HG03521 (cell line): ENCODE measurements around the gene ZSCAN23.
A peak's percentile ranks its signal among the peaks of the same experiment; 100 is the strongest.

Experiments used
- ATAC-seq: cut with Tn5 transposase; IDR thresholded peaks from one replicate; pipeline ENCODE4 v1.9.1; 2021; ENCODE audit warnings: mild to moderate bottlenecking, moderate library complexity; ENCODE audit not compliant: unreplicated experiment

ZSCAN23 gene

DNA sequence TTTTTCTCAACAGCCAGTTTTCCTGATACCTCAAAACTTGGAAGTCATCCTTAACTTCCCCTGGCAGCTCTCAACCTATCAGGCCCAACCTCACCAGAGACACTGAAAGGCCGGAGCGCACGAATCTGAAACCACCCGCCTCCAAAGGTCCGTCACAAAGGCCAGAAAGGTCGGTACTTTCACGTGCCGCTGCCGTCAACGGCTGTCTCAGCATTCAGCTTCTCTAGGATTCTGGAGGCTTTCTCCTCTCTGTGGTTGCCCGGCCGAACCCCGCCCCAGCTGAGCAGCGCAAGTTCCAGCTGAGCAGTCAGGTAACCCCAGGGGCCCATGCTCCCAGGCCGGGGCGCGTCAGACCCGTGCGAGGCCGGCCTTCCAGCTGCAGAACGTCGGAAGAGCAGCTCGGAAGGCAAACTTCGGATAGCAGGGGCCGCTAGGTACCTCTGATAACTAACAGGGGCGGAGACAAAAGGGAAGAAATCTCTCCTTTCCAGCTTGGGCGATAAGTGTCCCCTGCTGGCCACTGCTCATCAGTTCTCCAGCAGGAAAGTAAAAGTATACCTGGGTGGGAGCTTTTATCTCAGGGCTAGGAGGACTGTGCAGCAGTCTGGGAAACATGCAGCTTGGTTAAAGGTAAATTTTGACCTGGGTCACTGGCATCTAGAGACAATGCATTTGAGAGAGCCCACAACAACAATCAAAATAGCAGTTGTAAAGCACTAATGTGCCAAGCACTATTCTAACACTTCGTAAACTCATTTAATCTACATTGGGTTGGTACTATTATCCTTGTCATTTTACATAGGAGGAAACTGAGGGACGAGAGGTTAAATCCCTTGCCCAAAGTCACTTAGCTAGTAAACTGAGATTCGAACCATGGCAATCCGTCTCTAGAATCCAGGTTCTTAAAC, 59.8 kb downstream of the ZSCAN23 start:
- ATAC-seq: peak; percentile 94
